Measurements from ENCODE around the gene OPN1SW.

Gene OPN1SW

DNA sequence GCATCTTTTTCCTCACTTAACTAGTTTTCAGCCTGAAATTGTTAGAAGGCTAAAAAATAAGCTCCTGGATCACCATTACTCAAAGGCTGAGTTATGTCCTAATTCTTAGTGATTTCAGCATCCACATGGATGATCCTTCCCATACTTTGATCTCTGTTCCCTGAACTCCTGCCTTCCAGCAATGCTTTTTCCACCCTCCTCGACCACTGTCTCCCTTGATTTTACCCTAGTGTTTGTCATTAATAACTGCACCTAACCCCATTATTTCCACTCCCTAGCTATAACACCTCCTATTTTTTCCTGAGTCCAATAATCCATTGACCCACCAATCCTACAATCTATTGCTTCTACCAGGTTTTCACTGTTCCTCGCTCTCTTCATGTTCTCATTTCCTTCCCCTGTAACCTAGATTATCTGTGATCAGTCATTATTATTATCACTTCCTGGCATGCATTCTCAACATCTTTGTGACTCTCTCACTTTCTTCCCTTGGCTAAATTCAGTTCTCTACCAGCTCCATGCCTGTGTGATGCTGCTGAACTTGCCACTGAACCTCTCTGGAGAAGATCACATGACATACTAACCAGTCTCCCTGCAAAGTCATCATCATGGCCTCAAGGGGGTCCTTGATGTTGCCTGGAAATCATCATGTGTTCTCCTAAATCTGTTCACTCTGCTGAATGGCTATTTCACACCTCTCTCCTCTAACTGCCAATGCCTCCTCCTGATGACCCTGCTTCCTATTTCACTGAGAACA, 42.9 kb downstream of the OPN1SW start:
- DNase-seq (ENCODE audit: low spot score): no peak

DNA sequence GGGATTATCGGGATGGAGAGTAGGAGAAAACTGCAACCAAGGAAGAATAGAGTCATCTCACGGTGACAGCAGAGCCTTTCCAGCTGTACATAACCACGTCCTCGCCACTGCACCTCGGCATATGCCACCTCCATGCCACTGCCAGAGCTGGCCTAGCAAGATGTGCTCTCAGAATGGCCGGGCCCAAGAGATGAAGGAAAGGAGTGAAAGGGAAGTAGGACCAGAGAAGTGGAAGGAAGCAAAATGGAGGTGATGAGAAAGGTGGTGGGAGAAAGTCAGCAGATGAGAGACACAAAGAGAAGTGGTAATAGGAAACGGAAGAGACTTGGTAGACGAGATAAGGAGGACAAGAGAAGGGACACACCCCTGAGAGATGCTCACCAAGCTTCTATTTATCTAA, 44.4 kb downstream of the OPN1SW start:
- no peak for DNase-seq (ENCODE audit: low spot score)

GRCh38 chr7:128729494-128729893, 46.1 kb downstream of the OPN1SW start:
- DNase-seq (ENCODE audit: low spot score): no peak

DNA sequence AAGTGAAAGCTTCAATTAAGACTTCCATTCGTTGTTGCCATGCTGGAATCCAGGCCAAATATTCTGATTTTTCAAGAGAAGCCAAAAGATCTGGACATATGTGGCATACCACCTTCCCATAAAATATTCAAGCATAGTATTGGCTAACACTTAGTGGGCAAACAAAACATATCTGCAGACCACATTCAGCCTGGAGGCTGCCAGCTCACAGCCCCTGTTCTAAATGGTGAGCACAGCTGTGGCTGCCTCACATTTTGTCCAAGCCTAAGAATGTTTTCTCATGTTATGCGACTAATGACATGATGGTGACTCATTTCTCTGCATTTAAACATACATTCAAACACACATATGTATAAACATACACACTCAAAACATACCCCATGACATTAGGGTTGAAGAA, 47.0 kb downstream of the OPN1SW start:
- no peak for DNase-seq (ENCODE audit: low spot score)

DNA sequence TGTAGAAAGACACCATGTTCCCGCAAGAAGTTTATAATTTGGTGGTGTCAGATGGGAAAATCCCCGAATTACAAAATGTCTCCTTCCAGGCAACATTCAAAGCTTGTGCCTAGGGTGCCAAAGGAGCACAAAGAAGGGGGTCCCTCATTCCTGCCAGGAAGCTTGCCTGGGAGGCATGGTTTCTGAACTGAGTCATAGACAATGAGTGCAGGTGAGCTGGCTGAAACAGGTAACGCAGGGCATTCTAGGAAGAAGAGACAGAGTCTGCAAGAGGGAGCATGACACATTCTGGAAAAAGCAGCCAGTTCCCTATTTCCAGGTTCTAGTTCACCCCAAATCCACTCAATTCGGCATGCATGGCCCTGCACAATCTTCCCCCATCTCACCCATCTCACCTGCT, 48.4 kb downstream of the OPN1SW start:
- DNase-seq (ENCODE audit: low spot score): no peak

GRCh38 chr7:128726737-128727072, 48.9 kb downstream of the OPN1SW start:
- no peak for DNase-seq (ENCODE audit: low spot score)

DNA sequence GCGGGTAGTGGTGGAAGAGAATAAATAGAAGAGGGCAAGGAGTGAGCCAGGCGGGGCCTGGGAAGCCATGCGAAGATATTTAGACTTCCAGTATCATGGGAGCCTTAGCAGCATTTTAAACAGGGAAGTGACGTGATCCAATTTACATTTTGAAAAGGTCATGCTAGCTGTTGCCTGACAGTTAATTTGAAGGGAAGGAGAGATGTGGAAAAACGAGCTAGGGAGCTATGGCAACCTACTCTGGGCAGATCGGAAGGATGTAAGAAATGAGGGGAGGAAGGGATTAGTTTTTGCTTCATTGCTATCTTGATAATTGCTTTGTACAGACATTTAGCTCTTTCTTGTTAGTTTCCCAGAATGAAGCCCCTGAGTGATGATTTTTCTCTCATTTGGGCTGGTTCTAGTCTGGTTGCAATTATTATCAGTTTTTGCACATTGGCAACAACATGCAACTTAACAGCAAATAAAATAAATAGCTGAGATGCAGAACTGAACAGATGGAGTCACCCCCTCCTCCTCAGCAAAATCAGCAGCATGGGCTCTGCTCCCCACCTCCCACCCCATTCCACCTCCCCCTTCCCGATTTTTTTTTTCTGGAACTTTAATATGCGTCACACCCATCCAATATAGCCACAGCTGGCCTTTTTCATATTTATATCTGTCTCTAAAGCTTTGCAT, 49.4 kb downstream of the OPN1SW start:
- no peak for DNase-seq (ENCODE audit: low spot score)

DNA sequence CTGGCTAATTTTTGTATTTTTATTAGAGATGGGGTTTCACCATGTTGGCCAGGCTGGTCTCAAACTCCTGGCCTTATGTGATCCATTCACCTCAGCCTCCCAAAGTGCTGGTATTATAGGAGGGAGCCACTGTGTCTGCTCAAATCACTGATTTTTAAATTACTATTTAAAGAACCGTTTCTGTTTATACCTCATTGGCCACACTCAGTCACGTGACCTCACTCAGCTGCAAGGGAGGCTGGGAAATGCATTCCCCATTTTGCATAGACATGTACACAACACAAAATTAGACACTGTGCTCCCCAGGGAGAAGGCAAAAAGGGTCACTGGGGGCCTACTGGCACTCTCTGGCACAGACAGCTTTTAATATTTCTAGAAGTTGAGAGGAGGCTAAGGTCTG, 50.1 kb downstream of the OPN1SW start:
- no peak for DNase-seq (ENCODE audit: low spot score)

- DNase-seq (ENCODE audit: low spot score): no peak
Observed at GRCh38 chr7:128724743-128725142, 50.9 kb downstream of the OPN1SW start.
